ENCODE measurements around the gene TAAR8.
"Not testable (repeated sequence)": the region's sequence is repeated elsewhere in the genome, so short reads cannot be mapped to it uniquely, and the experiment has no call there.

The TAAR8 gene

DNA sequence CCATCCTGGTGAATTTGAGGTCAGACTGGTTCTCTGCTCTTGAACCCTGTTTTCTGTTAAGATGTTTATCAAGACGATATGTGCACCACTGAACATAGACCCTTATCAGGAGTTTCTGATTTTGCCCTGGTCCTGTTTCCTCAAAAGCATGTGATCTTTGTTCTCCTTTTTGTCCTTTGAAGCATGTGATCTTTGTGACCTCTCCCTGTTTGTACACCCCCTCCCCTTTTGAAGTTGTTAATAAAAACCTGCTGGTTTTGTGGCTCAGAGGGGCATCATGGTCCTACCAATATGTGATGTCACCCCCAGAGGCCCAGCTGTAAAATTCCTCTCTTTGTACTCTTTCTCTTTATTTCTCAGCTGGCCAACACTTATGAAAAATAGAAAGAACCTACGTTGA, 17.9 kb upstream of the TAAR8 start:
- intact Hi-C loops (cut with DNase I): loop anchor here (5.0 kb wide), 1 partner anchor 183 kb away; no protein-coding TSS in a partner anchor
- DNase-seq: not testable (repeated sequence)

DNA sequence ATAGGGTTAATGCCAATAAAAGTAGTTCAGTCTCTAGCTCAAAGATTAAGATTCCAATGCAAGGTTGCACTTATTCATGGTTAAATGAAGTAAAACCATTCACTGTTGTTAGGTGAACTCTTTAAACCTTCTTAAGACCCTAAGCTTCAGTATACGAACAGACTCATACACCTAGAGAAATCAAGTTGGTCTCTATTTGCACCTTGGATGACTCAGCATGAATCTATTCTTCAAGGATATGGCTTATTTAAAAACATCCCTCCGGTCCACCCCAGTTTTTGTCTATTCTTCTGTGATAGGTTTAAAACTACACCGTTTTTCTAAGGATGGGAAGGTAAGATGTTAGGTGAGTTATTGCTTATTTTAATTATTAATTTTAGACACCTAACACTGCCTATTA, 15.3 kb upstream of the TAAR8 start:
- intact Hi-C loops (cut with DNase I): no loop called here

DNA sequence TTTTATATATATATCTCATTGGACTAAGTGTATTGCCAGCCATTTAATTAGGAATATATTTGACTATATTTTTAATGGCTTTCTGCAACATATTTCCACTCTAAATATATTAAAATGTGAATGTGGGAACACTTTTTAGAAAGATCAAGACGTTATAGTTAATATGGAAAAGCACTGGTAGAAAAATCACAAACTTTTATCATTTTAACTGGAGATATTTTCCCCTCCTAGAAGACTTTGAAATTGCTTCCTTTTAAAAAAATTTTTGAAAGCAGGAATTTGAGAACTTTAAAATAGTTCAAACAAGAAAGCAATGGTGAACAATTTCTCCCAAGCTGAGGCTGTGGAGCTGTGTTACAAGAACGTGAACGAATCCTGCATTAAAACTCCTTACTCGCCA, 14.5 kb upstream of the TAAR8 start, which contains the start of gene TAAR9:
TAAR9 (plus strand) TSS at position 301 of the 400 bp plus-strand sequence; CDS start at position 314, 13 bp downstream.
- intact Hi-C loops (cut with DNase I): no loop called here
- no peak for DNase-seq

More for the DNA sequence above, 15.3 kb upstream of the TAAR8 start:
- no peak for DNase-seq

DNA sequence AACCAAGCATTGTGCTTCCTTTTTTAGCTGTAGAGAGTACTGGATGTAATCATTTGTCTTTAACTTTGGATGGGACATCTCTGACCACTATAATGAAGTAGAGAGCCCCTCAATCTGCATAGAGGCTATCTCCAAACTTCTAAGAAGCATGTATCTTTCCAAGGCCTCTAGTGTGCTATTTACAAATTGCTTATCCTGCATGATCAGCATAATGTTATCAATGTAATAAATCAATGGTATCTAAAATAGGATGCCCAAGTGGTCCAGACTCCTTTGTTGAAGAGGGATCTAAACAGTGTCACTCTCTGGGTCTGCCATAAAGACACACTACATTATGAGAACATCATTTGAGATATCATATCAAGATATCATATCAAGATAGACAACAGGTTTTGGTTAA, 7.6 kb upstream of the TAAR8 start:
- no peak for DNase-seq
- intact Hi-C loops (cut with DNase I): no loop called here

DNA sequence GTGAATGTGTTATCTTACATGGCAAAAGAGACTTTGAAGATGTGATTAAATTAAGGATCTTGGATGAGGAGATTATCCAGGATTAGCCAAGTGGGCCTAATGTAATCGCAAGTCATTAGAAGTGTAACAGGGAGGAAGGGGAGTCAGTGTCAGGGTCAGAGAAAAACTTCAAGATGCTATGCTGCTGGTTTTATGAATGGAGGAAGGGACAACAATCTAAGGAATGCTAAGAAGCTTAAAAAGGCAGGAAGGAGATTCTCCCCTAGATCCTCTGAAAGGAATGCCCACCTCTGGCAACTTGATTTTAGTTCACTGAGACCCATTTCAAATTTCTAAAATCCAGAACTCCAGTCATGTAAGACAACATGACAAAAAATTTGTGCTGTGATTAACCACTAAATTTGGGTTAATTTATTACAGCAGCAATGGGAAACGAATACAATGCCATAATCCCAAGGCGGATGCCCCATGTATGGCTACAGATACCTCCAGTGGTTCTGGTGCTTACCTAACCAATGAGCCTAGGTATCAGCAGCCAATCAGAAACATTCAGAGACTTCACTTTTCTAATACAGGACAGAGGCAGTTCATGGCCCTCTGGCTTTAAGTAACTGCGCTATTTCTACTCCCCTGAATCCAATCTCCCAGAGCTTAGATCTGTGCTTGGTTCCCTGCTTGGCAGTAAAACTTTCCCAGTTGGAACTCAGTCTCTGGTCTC, 3.6 kb upstream of the TAAR8 start:
- intact Hi-C loops (cut with DNase I): no loop called here
- no peak for DNase-seq

DNA sequence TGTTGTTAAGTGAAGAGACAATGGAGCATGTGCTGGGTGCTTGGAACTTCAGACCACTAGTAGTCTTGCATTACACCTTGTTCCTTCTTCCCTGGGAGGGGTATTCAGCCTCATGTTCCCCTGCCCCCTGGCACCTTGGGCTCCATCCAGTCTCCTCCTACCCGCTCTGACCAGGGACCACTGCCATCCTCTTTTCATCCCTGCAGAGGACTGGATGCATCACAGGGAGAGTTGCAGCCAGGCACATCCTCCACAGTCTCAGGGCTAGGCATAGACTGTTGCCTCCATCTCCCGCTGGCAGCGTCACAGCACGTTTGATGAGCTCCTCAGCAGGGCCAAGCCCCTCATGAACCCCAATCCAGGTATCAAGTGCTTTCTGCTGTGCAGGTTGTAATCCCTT, 1.3 kb upstream of the TAAR8 start:
- intact Hi-C loops (cut with DNase I): no loop called here
- no peak for DNase-seq

DNA sequence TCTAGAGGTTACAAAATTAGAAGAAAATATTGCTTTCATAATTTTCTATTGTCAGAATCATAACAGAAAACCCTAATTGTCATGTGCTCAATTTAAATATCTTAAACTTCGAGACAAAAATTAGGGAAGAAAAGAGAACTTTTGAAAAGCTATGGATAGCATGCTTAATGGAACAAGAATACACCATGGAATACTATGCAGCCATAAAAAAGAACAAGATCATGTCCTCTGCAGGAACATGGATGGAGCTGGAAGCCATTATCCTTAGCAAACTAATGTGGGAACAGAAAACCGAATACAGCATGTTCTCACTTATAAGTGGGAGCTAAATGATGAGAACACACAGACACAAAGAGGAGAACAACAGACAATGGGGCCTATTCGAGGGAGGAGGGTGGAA, 7.6 kb downstream of the TAAR8 start:
- intact Hi-C loops (cut with DNase I); DNase-seq: not testable (repeated sequence)

DNA sequence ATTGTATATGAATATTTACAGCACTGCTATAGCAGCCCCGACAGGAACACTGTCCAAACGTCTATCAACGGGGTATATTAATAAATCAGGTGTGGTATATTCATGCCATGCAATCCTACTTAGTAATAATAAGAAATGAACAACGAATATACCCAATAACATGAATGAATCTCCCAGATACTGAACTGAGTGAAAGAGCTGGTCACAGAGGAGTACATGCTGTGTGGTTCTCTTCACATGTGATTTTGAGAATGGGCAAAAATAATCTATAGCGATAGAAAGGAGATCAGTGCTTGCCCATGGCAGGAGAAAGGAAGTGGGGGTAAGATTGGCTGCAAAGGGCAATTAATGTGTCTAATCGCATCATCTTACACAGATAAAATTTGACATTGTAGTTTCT, 13.9 kb downstream of the TAAR8 start:
- DNase-seq: no peak
- intact Hi-C loops (cut with DNase I): no loop called here

DNA sequence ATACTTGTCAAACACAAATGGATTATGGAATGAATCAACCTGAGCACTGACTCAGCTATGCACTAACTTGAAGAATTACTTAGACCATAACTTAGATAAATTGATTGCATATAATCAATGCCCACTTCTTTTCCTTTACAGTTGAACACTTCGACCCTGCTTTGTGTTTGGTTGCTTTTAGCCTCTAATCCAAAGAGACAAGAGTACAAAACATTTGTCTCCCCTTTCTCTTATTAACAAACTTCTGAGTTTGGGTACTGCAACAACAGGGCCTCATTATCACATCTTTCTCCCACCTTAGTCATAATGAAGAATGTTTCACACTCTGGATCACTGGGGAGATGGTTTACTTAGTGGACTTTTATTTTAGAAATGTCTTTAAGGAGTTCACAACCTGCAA, 15.1 kb downstream of the TAAR8 start:
- no peak for DNase-seq
- intact Hi-C loops (cut with DNase I): no loop called here

DNA sequence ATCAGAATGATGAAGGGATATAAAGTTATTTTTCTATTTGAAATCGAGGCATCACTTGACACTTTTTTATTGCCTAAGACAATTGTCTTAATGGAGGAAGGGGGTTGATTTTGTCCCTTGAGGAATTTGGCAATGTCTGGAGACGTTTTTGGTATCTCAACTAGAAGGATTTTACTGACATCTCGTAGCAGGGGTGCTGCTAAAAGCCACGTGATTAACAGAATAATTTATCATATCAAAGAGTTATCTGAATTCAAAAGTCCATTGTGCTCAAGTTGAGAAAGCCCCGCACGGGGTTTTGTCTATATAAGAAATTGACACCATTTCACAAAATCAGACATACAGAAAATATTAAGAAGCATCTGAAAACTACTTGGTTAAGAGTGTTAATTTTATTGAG, 16.1 kb downstream of the TAAR8 start:
- DNase-seq: peak in 7 of 42 donors; percentile 5 to 31 (median 16)
- intact Hi-C loops (cut with DNase I): no loop called here

DNA sequence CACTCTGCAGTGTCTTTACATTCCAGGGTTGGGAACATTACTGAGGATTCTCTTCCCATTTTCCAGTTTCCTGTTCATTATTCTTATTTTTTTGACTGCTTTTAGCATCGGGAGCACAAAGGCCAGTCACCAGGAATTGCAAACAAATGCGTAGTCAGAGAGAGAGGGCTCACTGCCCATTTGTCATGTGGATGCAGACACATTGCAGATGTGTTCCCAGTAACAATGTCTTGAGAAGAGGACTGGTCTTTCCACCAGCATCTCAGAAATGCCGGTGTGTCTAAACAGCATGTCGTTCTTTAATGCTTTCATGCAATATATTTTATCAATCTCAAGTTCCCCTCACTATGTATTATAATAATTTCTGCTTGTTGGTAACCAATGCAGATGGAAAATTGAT, 16.7 kb downstream of the TAAR8 start:
- peak; percentile 7 to 90 (median 72) for DNase-seq

DNA sequence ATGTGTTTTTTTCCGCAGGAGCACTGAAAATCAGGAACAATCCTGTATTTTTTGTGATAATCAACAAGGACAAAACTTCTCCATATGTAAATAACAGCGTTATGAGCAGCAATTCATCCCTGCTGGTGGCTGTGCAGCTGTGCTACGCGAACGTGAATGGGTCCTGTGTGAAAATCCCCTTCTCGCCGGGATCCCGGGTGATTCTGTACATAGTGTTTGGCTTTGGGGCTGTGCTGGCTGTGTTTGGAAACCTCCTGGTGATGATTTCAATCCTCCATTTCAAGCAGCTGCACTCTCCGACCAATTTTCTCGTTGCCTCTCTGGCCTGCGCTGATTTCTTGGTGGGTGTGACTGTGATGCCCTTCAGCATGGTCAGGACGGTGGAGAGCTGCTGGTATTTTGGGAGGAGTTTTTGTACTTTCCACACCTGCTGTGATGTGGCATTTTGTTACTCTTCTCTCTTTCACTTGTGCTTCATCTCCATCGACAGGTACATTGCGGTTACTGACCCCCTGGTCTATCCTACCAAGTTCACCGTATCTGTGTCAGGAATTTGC, 17.8 kb downstream of the TAAR8 start, which contains the start of gene TAAR6:
TAAR6 (plus strand) TSS at position 102 of the 557 bp plus-strand sequence; CDS start at position 102, 0 bp downstream.
- peak; percentile 27 to 88 (median 62) for DNase-seq
- intact Hi-C loops (cut with DNase I): no loop called here

More for the DNA sequence above, 16.7 kb downstream of the TAAR8 start:
- intact Hi-C loops (cut with DNase I): no loop called here

DNA sequence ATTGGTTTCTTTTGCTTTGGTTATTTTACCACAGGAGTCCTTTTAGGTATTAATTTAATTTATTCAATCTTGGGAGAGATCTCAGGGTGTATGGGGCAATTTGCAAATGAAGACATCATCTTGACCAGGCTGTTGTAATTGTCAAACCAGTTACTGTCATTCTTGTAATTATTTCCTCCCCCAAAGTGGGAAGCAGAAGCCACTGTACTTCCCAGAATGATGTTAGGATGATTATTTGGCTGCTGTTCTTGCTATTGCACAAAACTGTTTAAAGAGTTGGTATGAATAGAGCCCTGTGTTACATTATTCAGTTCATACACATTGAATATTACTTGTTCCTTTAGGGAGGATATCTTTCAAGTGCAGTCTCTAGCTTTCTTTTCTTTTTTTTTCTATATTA, 19.3 kb downstream of the TAAR8 start:
- intact Hi-C loops (cut with DNase I): no loop called here
- no peak for DNase-seq

DNA sequence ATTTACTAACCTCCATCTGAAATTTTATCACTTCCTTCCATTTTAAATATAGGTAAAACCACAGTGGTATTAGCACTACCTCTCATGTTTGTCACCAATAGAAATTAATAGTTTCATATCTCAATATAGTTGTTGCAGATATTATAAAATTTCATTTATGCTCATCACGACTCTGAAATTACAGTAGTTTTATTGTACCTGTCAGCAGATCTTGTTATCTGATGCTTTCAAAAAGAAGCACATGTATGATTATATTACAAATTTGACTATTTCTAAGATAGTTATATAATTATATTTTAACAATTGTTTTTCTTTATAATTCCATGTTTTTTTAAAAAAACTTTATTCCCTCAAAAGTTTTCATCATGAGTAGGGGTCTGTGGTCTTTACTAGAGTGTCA, 32.2 kb downstream of the TAAR8 start:
- no peak for DNase-seq
- intact Hi-C loops (cut with DNase I): no loop called here

DNA sequence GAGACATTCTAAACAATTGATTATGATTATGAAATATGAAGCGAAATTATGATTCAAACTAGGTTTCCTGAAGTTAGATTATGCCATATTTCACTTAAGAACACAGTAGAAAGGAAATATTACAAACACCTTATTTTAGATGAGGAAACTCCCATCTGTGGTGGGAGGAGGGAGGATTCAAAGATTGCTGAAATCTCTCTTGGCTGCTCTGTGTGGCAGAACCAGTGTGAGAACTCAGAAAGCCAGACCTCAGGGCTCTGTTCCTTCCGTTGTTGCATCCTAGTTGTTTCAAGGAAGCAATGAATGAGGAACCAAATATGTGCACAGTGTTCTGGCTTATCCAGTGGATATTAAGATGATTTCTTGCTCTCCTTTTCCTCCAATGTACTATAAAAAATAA, 35.0 kb downstream of the TAAR8 start:
- intact Hi-C loops (cut with DNase I): no loop called here
- no peak for DNase-seq

DNA sequence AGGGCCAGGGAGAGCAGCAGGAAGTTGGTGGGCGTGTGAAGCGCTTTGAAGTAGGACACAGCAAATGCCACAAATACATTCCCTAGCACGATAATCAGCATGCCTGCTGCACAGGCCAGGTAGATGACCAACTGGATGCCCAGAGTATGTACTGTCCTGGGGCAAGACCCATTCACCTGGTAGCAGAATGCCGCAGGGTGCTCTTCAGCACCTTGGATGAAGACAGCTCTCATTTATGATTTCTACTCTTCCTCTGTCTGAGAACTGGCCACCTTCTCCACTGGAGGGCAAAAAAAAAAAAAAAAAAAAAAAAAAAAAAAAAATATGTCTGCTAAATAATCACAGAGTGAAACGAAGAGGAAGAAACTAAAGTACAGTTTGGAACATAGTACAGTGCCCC, 37.0 kb downstream of the TAAR8 start, which contains the start of gene TAAR5:
TAAR5 (minus strand) TSS at position 288 of the 400 bp plus-strand sequence; CDS start at position 233, 55 bp downstream.
- intact Hi-C loops (cut with DNase I): no loop called here
- DNase-seq: no peak

DNA sequence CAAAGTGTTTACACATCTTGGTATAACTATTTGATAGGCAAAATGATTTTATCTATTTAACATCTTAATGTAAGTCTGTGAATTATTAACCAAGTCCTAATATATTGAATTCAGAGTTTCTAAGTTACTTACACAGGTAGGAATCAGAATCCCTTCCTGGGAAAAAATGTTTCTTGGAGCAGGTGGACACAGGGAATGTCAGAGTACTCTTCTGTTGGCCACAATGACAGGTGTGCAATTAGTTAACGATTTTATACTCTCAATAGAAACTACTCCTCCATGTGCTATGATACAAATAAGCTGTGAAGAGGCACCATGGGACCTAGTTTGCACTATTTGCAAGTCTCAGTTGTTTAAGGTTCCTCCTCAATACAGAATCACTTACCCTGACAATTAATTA, 37.9 kb downstream of the TAAR8 start:
- intact Hi-C loops (cut with DNase I): no loop called here
- DNase-seq: no peak

DNA sequence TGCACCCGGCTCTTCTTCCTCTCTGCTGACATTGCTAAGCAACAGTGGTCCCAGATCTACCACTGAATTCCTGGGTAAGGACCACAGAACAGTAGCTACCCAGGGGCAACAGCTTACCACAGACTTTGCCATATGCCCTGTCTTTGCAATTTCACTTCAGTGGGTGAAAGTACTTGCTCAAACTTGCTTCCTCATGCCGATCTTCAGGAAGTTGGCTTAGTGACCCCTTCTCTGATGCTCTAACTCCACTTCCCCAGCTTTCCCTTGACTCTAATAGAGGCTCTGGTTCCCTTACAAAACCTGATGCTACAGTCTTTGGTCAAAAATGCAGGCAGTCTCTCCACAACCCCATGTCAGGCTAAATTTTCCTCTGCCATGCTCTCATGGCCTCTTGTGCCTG, 40.4 kb downstream of the TAAR8 start:
- intact Hi-C loops (cut with DNase I): no loop called here
- DNase-seq: no peak

DNA sequence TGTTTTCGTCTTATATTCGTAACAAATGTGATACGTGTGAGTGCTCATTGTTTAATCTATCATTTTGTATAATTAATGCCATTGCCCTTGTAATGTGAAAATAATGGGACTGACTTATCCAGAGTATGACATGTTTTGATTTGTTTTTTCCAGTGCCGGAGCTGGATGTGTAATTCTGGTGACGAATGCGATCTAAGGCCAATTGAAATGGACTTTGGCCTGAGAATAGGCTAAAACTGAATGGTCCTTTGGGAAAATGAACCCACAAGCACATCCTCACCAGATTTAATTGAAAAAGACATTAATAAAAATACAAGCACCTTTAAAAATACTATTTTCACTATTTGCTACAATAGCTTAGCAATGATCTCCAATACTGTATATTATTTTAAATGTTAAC, 43.7 kb downstream of the TAAR8 start:
- intact Hi-C loops (cut with DNase I): no loop called here
- DNase-seq: no peak

DNA sequence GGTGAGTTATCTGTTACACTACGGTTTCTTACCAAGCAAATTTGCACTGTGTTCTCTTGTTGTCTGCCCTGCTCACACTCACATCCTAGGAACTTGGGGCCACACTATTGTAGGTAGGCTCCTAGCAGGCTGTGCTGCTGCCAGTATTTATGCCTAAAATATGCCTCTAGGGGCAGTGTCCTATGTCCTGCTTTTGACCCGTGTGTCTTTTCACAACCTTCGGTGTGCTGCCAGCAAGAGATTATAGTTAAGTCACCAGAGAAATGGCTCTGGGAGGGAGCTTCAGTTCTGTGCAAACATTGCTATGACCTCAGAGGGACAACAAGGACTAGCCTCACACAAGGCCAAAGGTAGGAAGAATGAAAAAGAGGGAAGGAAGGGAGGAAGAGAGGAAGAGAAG, 46.0 kb downstream of the TAAR8 start:
- intact Hi-C loops (cut with DNase I): no loop called here
- DNase-seq: no peak

DNA sequence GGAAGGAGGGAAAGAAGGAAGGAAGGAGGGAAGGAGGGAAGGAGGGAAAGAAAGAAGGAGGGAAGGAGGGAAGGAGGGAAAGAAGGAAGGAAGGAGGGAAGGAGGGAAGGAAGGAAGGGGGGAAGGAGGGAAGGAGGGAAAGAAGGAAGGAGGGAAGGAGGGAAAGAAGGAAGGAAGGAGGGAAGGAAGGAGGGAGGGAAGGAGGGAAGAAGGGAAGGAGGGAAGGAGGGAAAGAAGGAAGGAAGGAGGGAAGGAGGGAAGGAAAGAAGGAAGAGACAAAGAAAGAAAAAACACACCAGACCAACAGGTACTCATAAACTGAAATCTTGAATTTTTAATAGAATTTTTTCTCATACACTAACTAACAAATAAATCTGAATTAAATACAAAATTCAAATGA, 48.4 kb downstream of the TAAR8 start:
- intact Hi-C loops (cut with DNase I); DNase-seq: not testable (repeated sequence)

All from head of caudate nucleus (tissue), 42 donors.